ENCODE measurements around the gene TM9SF1. TPM values are rescaled to one million over a fixed set of nuclear protein-coding genes. Genes with fewer than 3 reads are reported as not detected.

The TM9SF1 gene
- total RNA-seq, 1 donor from 2014 or later = 24.5 TPM

DNA sequence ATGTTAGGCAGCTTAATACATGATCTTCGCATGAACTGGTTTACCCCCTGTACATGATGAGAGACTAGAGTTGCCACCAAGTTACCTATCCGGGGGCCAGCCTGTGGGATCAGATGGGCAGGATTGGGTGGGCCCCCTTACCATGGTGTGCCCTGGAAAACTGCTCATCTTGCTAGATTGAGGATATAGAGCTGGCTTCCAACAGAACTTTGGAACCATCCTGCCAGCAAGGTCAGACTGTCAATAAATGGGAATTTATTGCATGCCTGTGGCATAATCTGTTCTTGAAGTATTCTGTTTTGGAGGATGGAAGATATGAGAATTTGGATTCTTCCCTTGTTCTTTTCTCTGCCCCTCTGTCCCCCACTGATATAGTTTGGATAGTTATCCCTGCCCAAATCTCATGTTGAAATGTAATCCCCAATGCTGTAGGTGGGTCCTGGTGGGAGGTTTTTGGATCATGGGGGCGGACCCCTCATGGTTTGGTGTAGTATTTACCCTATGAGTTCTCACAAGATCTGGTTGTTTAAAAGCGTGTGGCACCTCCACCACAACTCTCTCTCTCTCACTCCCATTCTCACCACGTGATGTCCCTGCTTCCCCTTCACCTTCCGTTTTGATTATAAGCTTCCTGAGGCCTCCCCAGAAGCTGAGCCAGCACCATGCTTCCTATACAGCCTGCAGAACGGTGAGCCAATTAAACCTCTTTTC is 3.7 kb upstream of the TM9SF1 start:
- Mint-ChIP-seq H3K27ac (peak overlapping the region; percentile 7), H3K36me3 (ENCODE audit: low read depth) (peaks cover 40% of the 10 kb centered on the region), H3K4me3 (peak overlapping the region; percentile 7), H3K9me3 (peaks cover 6% of the 10 kb centered on the region), H3K27me3 (no peaks in the 10 kb centered on the region), H3K4me1 (peaks cover 40% of the 10 kb centered on the region)
- CTCF ChIA-PET = no interaction called here
- DNase-seq (no peak), ATAC-seq (ENCODE audit: low read depth) (no peak)
- intact Hi-C loops (cut with micrococcal nuclease) = loop anchor here (5.0 kb wide), 1 partner anchor 233 kb away; no protein-coding TSS in a partner anchor
- POLR2A ChIA-PET = interaction anchor here (0.6 to 1.3 kb wide), 7 partner anchors 13 to 878 kb away, joined by 3 to 8 read pairs (median 3); partner anchors contain the start of genes CHMP4A and MDP1
- TF ChIP-seq, protein P1, sequence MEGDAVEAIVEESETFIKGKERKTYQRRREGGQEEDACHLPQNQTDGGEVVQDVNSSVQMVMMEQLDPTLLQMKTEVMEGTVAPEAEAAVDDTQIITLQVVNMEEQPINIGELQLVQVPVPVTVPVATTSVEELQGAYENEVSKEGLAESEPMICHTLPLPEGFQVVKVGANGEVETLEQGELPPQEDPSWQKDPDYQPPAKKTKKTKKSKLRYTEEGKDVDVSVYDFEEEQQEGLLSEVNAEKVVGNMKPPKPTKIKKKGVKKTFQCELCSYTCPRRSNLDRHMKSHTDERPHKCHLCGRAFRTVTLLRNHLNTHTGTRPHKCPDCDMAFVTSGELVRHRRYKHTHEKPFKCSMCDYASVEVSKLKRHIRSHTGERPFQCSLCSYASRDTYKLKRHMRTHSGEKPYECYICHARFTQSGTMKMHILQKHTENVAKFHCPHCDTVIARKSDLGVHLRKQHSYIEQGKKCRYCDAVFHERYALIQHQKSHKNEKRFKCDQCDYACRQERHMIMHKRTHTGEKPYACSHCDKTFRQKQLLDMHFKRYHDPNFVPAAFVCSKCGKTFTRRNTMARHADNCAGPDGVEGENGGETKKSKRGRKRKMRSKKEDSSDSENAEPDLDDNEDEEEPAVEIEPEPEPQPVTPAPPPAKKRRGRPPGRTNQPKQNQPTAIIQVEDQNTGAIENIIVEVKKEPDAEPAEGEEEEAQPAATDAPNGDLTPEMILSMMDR (IDR thresholded peaks at IDR 0.05) = no peak

DNA sequence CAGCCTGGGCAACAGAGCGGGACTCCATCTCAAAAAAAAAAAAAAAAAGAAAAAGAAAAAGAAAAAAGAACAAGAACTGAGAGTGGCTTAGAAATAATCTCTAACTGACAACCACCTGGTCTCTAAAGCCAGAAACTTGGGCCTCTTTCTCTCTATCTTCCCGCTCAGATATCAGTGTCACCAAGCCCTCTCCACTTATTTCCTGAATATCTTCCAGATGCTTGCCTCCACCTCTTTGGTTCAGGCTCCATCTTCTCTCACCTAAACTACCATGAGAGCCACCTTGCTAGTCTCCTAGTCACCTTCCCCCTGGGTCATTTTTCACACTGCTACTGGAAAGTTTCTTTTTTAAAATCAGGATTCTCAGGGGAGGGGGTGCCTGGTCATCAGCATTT is 1.8 kb upstream of the TM9SF1 start:
- intact Hi-C loops (cut with micrococcal nuclease) = loop anchor here (5.0 kb wide), 1 partner anchor 235 kb away; no protein-coding TSS in a partner anchor
- TF ChIP-seq, protein P1 (IDR thresholded peaks at IDR 0.05) = no peak
- POLR2A ChIA-PET = interaction anchor here (0.7 to 4.1 kb wide), 12 partner anchors 8 to 100 kb away, joined by 3 to 143 read pairs (median 14); partner anchors contain the start of genes CHMP4A, DCAF11, MDP1 and NRL
- Mint-ChIP-seq H3K4me1 (peaks cover 51% of the 10 kb centered on the region), H3K9me3 (no peaks in the 10 kb centered on the region), H3K36me3 (ENCODE audit: low read depth) (peaks cover 40% of the 10 kb centered on the region), H3K27ac (peak overlapping the region; percentile 97), H3K27me3 (no peaks in the 10 kb centered on the region), H3K4me3 (peak overlapping the region; percentile 96)
- CTCF ChIA-PET = interaction anchor here (1.9 kb wide), 1 partner anchor 46 kb away, joined by 10 read pairs; the partner anchor contains the start of gene TINF2
- no peak for ATAC-seq (ENCODE audit: low read depth)
- DNase-seq = no peak

DNA sequence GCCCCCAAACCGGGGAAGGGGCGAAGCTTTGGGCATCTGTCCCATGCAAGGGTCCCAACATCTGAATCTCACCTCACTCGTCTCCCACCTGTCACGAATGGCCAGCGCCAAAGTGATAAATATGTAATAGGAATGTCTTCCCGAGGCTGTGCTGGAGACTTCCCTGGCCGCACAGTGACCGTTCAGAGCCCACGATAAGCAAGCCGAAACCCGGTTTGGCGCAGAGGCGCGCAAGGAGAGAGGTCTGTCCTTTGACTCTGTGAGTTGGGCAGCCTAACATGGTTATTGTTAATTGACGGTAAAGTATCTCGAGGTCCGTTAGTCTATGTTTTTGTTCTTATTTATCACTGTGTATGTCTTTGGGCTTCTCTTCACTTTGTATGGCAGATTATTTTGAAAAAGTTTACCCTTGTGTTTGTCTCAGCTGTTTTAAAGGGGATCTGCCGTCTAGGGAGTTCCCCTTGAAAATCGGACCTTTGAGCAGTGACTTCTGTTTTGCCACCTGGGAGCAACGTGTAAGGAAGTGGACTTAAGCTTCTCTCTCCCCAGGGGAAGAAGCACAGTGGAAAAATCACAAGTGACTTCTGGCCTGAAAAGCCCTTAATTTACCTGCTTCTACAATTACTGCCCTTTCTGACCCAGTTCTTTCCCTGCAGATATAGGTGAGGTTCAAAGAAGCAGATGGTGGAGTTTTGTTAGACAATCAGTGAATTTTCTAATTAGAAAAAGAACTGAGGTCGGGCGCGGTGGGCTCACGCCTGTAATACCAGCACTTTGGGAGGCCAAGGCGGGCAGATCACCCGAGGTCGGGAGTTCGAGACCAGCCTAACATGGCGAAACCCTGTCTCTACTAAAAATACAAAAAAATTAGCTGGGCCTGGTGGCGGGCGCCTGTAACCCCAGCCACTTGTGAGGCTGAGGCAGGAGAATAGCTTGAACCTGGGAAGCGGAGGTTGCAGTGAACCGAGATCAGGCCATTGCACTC is 1.1 kb upstream of the TM9SF1 start:
- intact Hi-C loops (cut with micrococcal nuclease) = loop anchor here (1.0 to 5.0 kb wide), 3 partner anchors 8 to 236 kb away; partner anchors contain the start of gene IPO4
- no peak for DNase-seq

DNA sequence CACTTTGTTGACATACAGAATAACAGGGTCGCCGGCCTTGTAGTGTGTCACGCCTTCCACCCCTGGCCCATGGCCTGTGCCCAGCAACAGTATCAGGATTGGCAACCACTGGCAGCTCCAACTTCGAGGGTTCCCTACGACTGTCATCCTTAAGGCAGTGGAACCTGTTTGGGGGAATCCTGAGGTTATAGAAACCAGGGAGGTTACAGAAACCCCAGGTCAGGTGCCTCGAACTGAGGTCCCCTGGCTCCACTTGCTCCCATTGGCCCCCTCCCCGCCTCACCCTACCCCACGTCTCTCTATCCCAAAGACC is 412 bp downstream of the TM9SF1 start:
- H3K4me1 Mint-ChIP-seq = peaks cover 48% of the 10 kb centered on the region
- peak overlapping the region; percentile 97 for H3K27ac Mint-ChIP-seq
- ChIA-PET POLR2A (interaction anchor here (1.0 to 4.1 kb wide), 19 partner anchors 12 to 873 kb away, joined by 3 to 143 read pairs (median 11); partner anchors contain the start of genes CHMP4A, CIDEB, DCAF11 and EMC9), CTCF (interaction anchor here (1.5 to 1.9 kb wide), 2 partner anchors 34 to 237 kb away, joined by 5 to 7 read pairs; partner anchors contain the start of gene IRF9)
- no peaks in the 10 kb centered on the region for H3K27me3 Mint-ChIP-seq
- no peak for DNase-seq
- H3K4me3 Mint-ChIP-seq = peak overlapping the region; percentile 96
- TF ChIP-seq, protein P1 (IDR thresholded peaks at IDR 0.05) = no peak
- H3K36me3 Mint-ChIP-seq (ENCODE audit: low read depth) = peaks cover 47% of the 10 kb centered on the region
- H3K9me3 Mint-ChIP-seq = no peaks in the 10 kb centered on the region
- no peak for ATAC-seq (ENCODE audit: low read depth)
- intact Hi-C loops (cut with micrococcal nuclease) = loop anchor here (1.0 to 5.0 kb wide), 6 partner anchors 18 to 237 kb away; partner anchors contain the start of genes CHMP4A, GMPR2, IRF9 and NEDD8

More for the DNA sequence above, 1.1 kb upstream of the TM9SF1 start:
- TF ChIP-seq, protein P1 (IDR thresholded peaks at IDR 0.05) = no peak
- peaks cover 50% of the 10 kb centered on the region for H3K4me1 Mint-ChIP-seq
- POLR2A ChIA-PET = interaction anchor here (0.6 to 4.1 kb wide), 31 partner anchors 7 to 875 kb away, joined by 3 to 143 read pairs (median 5); partner anchors contain the start of genes CHMP4A, CIDEB, DCAF11 and EMC9
- peak overlapping the region; percentile 97 for H3K27ac Mint-ChIP-seq
- H3K4me3 Mint-ChIP-seq = peak overlapping the region; percentile 96
- H3K36me3 Mint-ChIP-seq (ENCODE audit: low read depth) = peaks cover 41% of the 10 kb centered on the region
- H3K27me3 Mint-ChIP-seq = no peaks in the 10 kb centered on the region
- no peaks in the 10 kb centered on the region for H3K9me3 Mint-ChIP-seq
- CTCF ChIA-PET = interaction anchor here (1.4 to 1.9 kb wide), 6 partner anchors 15 to 235 kb away, joined by 3 to 10 read pairs (median 6); partner anchors contain the start of genes IRF9, RABGGTA and TINF2
- ATAC-seq (ENCODE audit: low read depth) = peak; percentile 13

All from activated B cell treated with CpG ODN at 0.5 μM for 24 hours (primary cell).